Activated T-cell treated with anti-CD3 and anti-CD28 coated beads, Interleukin-2, amount 50 U/mL, for 4 hours (primary cell): ENCODE data around the gene EPB41L2. TPM values are rescaled to one million over a fixed set of nuclear protein-coding genes. Genes with fewer than 3 reads are reported as not detected.

Experiments used
- ATAC-seq, 2 donors: fragments of 200-7000 bp; cut with Tn5 transposase; one replicate each; pipeline ENCODE4 v1.10.0; 2021
- DNase-seq: peaks from one replicate; pipeline ENCODE4 v3.0.0-alpha.2; 2020
- H3K27me3 Mint-ChIP-seq: one replicate; pipeline ENCODE4 v1.8.0; 2021; ENCODE audit warnings: low read depth, mixed read lengths
- H3K36me3 Mint-ChIP-seq: one replicate; pipeline ENCODE4 v1.8.0; 2022; ENCODE audit warnings: mixed read lengths; ENCODE audit not compliant: insufficient read depth
- H3K4me1 Mint-ChIP-seq: one replicate; pipeline ENCODE4 v1.8.0; 2021; ENCODE audit warnings: low read depth, mixed read lengths
- H3K4me3 Mint-ChIP-seq: one replicate; pipeline ENCODE4 v1.8.0; 2021; ENCODE audit warnings: mild to moderate bottlenecking, moderate library complexity, mixed read lengths
- H3K9me3 Mint-ChIP-seq: one replicate; pipeline ENCODE4 v1.8.0; 2021; ENCODE audit warnings: mixed read lengths
- total RNA-seq, 3 donors: library from RNA; stranded (reverse); gene quantifications; one replicate each; pipeline ENCODE4 v1.2.1, GENCODE V29; 2021

EPB41L2 gene
- total RNA-seq, 3 donors from 2014 or later = 11.7 to 18.0 (median 15.3) TPM

DNA sequence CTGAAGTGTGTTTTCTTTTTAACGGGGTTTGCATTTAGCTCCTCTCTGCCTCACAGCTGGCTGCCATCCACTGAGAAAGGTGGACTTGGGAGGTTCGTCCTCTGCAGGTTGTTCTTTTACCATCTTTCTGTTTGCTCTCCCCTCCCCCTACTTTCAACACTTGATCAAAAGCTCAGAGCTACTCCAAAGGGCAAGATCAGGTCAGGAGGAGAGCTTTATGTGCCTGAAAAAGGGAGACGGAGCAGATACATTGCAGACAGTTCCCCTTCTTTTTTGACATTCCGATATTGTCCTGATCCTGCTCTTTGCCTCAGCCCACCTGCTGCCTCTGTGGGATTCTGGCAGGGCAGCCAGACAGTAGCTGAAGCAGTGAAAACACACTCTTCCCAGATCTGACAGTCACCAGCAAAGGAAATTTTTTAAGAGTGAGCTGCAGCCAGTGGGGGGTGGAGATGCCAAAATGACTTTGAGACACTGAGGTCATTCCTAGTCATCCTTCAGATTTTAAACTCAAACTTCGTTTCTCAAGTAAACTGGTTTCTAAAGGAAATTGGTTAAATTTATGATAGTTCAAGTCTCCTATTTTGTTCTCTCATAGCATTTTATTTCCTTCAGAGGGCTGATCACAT, 209.4 kb downstream of the EPB41L2 start:
- H3K4me3 Mint-ChIP-seq = no peak overlapping the region
- no peaks in the 10 kb centered on the region for H3K9me3 Mint-ChIP-seq
- ATAC-seq (no peak), DNase-seq (no peak)
- peaks cover 2% of the 10 kb centered on the region for H3K4me1 Mint-ChIP-seq
- H3K36me3 Mint-ChIP-seq = no peaks in the 10 kb centered on the region
- H3K27me3 Mint-ChIP-seq = no peaks in the 10 kb centered on the region

DNA sequence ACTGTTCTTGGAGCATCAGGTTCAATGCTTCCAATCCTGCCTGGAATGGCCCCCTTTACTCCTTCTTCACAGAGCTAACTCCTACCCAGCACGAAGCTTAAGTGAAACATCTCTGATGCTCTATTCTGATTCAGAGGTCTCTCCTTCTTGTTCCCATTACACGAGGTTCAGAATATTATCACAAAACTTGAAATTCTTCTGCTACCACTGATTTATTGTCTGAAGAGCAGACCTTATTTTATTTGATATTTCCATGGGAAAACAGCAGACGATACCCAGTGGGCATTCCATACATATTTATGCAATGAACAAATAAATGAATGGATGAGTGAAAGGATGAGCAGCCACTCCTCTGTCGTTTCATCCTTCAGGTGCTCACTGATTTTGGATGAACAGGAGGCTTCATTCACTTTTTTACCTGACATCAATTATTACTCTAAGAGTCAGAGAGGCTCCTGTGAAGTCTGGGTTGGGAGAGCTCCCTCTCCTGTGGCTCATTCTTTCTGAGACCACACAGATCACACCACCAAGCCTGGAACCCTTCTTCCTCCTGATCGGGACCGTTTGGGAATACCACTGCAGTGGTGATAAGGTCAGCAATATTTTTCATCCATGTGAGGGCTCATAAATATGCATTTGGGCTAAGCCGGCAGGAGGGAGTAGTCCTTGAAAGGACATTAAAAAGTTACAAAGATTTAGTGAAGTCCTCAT, 210.0 kb downstream of the EPB41L2 start:
- DNase-seq (no peak), ATAC-seq (no peak)
- no peaks in the 10 kb centered on the region for H3K27me3 Mint-ChIP-seq
- H3K4me1 Mint-ChIP-seq = peaks cover 4% of the 10 kb centered on the region
- no peak overlapping the region for H3K4me3 Mint-ChIP-seq
- no peaks in the 10 kb centered on the region for H3K9me3 Mint-ChIP-seq
- H3K36me3 Mint-ChIP-seq = no peaks in the 10 kb centered on the region

DNA sequence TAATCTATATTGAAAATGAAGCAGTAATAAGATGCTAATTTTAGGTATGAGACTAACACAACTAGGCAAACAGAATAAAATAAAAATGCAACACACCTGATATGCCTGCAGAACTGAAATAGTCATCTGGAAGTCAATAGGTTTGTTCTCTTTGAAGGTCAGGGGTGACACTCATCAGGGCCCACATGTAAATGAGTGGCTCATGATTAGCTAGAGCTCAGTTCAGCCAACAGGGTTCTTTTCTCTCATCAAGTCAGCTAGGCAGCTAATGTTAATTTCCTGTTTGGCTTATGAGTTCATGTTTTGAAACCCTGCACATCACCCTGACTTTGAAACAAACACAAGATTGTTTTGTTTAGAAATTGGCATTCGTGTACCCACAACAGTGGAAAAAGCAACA, 212.0 kb downstream of the EPB41L2 start:
- Mint-ChIP-seq H3K27me3 (no peaks in the 10 kb centered on the region), H3K4me3 (no peak overlapping the region), H3K36me3 (no peaks in the 10 kb centered on the region), H3K4me1 (peaks cover 4% of the 10 kb centered on the region), H3K9me3 (no peaks in the 10 kb centered on the region)
- no peak for ATAC-seq
- no peak for DNase-seq

DNA sequence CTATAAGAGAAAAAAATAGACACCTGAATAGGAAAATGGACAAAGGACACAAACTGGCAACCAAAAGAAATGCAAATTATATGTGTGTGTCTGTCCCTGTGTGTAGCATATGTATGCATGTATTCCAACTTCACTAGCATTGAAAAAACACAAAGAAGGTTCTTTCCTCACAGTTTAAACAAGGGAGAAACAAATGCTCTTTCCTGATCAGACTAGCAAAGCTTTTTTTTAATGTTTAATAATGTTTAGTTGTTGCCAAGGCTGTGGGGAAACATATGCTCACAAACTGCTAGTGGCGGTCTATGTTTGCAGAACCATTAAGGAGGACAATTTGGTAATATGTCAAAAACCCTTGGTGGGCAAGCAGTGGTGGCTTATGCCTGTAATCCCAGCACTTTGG, 213.5 kb downstream of the EPB41L2 start:
- DNase-seq (no peak), ATAC-seq (no peak)
- Mint-ChIP-seq H3K9me3 (no peaks in the 10 kb centered on the region), H3K36me3 (no peaks in the 10 kb centered on the region), H3K27me3 (no peaks in the 10 kb centered on the region), H3K4me3 (no peak overlapping the region), H3K4me1 (peaks cover 4% of the 10 kb centered on the region)

DNA sequence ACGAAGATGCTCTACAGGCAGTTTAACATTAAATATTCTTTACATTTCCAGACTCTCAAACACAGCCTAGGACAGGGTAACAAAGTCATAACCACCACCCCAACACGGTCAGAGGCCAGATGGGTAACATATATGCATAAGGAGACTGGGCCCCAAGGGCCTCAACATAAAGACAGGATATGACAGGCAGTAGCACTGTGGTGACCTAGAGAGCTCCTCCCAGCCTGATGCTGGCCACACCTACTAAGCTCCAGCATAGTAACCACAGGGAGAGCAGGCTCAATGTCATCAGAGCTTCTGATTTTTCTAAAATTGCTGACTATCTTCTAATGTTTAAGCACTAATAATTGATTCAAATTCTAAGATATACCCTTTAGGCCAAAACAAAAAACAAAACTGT, 214.1 kb downstream of the EPB41L2 start:
- Mint-ChIP-seq H3K4me3 (no peak overlapping the region), H3K36me3 (no peaks in the 10 kb centered on the region), H3K4me1 (peaks cover 4% of the 10 kb centered on the region), H3K9me3 (no peaks in the 10 kb centered on the region), H3K27me3 (no peaks in the 10 kb centered on the region)
- ATAC-seq = peak; percentile 54 to 70
- DNase-seq = no peak

DNA sequence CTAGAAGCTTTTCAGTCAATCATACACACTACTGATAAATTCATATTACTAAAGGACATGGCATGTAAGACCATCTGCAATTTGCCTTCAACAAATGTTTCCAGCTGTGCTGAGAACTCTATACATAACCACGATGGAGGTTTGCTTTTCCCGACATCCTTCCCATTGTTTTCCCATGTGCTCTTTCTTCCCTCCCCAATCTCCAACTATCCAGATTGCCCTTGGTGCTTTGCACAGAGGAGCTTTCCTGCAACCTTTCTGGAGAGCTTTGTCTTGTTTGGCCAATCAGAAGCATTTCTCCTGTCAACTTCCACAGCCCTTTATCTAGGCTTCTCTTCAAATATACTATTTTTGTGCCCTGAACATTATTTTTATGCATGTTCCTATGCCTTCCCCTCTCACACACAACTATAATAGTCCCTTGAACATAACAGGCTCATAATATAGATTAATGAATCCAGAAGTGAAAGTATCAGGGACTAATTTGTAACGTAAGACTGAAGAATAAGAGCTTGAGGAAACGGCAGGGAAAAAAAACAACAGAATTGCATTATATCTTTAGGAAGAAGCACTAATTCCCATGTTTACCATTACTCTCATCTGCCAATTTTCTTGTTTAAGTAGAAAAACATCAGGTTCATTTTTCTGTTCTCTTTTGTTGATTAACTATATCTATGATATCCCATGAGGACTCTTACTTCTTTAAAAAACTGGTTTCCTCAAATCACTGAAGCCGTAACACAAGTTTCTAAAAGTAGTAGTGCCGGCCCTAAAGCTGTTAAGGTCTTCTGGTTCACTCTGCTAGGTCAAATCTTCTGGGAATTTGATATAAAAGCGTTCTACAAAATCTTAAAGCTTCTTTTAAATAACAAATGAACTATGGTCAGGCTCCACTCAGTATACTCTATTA, 215.8 kb downstream of the EPB41L2 start:
- H3K27me3 Mint-ChIP-seq = no peaks in the 10 kb centered on the region
- peaks cover 4% of the 10 kb centered on the region for H3K4me1 Mint-ChIP-seq
- H3K36me3 Mint-ChIP-seq = no peaks in the 10 kb centered on the region
- DNase-seq = no peak
- ATAC-seq = no peak
- H3K9me3 Mint-ChIP-seq = no peaks in the 10 kb centered on the region
- no peak overlapping the region for H3K4me3 Mint-ChIP-seq

DNA sequence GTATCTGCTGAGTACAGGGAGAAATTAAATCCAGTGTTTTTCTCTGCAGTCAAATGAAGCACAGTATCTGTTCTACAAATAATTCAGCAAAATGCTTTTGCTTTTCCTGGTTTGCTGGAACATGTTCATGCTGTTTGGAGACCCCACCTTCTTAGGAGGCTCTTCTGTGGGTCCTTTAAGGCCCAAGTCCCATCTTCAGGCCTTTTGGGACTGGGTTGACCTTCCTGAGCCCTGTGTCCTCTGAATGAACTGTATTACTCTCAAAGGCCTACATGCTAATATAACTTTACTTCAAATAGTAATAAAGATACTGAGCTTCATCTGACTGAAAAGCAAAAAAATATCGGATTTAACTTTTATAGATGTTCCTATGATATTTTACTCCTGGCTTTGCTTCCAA, 216.5 kb downstream of the EPB41L2 start:
- Mint-ChIP-seq H3K9me3 (no peaks in the 10 kb centered on the region), H3K27me3 (no peaks in the 10 kb centered on the region), H3K36me3 (no peaks in the 10 kb centered on the region), H3K4me1 (peaks cover 4% of the 10 kb centered on the region), H3K4me3 (no peak overlapping the region)
- DNase-seq (no peak), ATAC-seq (no peak)

DNA sequence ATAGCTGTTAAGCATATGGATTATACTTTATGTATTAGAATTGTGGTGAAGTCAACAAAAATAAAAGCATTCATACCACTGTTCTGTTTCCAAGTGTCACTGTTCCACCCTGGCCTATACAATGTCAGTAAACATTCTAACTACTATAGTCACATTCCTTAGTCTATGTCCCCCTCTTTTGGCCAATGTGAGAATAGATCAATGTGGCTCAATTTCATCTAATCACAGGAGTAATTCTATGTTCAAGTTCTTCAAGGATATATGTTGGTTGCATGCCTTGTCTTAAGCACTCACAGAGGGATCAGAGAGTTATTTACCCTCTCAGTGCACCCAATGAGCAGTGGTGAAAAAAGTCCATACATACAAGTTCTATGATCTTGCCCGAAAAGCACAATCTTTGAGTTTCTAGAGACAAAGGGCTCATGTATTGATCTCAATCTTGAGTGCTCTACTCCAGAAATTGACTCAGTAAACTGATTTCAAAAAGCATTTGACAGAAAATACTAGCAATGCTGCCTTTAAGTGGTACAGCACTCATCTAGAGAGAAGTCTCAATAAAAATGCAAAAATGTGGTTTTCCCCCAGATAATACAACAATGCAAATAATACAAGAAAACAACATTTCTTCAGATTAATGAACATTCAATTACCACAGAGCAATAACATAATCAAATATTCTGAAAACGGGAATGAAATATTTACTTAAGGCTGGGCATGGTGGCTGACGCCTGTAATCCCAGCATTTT, 219.3 kb downstream of the EPB41L2 start:
- DNase-seq (no peak), ATAC-seq (peak; percentile 53 to 70)
- Mint-ChIP-seq H3K9me3 (no peaks in the 10 kb centered on the region), H3K27me3 (no peaks in the 10 kb centered on the region), H3K36me3 (no peaks in the 10 kb centered on the region), H3K4me3 (no peak overlapping the region), H3K4me1 (peaks cover 2% of the 10 kb centered on the region)

DNA sequence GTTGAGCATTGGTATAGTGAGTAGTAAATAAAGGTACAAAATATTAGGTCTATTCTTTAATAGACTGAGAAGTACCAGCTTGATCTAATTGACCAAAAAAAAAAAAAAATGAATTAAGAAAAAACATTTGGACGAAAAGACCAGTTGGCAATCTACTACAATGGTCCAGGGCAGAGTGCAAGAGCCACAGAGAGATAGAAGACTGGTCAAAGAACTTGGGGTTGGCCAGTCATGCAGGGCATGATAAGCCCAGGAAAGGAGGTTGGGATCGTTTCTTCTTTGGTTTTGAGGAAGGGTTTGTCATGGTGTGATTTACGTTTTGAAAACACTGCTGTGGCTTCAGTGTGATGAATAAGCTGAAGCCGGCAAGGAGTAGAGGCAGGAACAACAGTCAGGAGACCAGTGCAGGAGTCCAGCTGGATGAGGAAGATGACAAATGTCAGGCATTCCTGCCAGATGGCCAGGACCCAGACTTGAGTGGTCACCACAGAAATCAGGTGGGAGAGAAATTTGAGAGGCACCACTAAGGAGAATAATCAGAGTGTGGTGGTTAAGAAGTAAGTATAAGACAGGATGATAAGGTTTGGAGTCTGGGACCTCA, 221.8 kb downstream of the EPB41L2 start:
- ATAC-seq (no peak), DNase-seq (no peak)
- Mint-ChIP-seq H3K4me3 (no peak overlapping the region), H3K4me1 (no peaks in the 10 kb centered on the region), H3K36me3 (no peaks in the 10 kb centered on the region), H3K27me3 (no peaks in the 10 kb centered on the region), H3K9me3 (no peaks in the 10 kb centered on the region)

DNA sequence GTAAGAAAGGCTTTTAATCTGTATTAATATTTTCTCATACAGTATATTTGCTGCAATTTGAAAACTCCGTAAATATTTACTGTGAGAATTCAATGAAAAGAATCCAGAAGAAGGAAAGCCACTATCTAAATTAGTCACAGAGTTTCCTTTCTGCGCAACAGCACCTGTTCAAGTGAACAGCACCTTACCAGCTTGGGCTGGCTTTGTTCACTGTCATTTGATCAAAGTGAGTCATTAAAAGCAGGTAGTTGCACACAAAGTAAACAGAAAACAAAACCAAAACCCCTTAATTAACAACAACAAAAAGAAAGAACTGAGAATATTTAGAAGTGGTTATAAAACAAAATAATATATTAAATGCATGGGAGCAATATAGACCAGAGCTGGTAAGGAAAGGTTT, 223.0 kb downstream of the EPB41L2 start:
- H3K36me3 Mint-ChIP-seq = no peaks in the 10 kb centered on the region
- H3K4me3 Mint-ChIP-seq = no peak overlapping the region
- H3K9me3 Mint-ChIP-seq = no peaks in the 10 kb centered on the region
- H3K4me1 Mint-ChIP-seq = no peaks in the 10 kb centered on the region
- ATAC-seq (no peak), DNase-seq (no peak)
- no peaks in the 10 kb centered on the region for H3K27me3 Mint-ChIP-seq

DNA sequence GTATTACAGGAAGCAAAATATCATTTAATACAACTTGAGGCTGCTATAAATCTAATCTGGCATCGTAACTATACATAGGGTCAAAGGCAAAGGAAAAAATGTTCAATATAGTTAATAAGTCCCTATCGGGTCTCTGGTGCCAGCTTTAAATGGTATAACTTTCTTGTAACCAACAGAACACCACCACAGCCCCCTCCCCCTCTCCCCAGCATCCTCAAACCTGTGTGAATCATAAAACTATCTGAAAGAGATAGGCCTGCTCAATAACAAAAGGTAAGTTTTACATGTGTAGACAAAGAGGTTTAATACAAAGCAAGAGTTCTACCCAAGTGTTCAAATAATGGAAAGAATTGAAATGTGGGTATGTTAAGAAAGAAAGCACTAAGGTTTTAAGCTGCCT, 223.7 kb downstream of the EPB41L2 start:
- no peak for DNase-seq
- Mint-ChIP-seq H3K4me1 (no peaks in the 10 kb centered on the region), H3K27me3 (no peaks in the 10 kb centered on the region), H3K9me3 (no peaks in the 10 kb centered on the region), H3K4me3 (no peak overlapping the region), H3K36me3 (no peaks in the 10 kb centered on the region)
- ATAC-seq = no peak

DNA sequence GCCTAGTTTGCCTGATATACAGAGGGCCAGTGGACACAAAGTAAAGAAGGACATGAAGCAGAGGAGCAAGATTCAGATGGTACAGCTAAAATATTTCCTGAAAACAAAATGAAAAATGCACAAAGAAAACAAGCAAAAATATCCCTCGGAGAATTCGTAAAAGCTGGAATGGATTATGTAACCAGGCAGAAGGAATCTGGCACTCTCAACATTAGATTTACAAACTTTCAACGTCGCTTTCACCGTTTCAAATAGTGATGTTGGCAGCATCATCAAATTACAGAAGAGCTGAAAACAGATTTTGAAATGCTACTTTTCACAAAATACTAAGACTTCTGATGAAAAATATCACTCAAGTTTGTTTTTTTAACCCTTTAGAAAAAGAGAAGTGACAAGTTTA, 224.1 kb downstream of the EPB41L2 start:
- no peaks in the 10 kb centered on the region for H3K4me1 Mint-ChIP-seq
- H3K27me3 Mint-ChIP-seq = no peaks in the 10 kb centered on the region
- ATAC-seq = no peak
- H3K4me3 Mint-ChIP-seq = no peak overlapping the region
- DNase-seq = no peak
- H3K9me3 Mint-ChIP-seq = no peaks in the 10 kb centered on the region
- no peaks in the 10 kb centered on the region for H3K36me3 Mint-ChIP-seq

DNA sequence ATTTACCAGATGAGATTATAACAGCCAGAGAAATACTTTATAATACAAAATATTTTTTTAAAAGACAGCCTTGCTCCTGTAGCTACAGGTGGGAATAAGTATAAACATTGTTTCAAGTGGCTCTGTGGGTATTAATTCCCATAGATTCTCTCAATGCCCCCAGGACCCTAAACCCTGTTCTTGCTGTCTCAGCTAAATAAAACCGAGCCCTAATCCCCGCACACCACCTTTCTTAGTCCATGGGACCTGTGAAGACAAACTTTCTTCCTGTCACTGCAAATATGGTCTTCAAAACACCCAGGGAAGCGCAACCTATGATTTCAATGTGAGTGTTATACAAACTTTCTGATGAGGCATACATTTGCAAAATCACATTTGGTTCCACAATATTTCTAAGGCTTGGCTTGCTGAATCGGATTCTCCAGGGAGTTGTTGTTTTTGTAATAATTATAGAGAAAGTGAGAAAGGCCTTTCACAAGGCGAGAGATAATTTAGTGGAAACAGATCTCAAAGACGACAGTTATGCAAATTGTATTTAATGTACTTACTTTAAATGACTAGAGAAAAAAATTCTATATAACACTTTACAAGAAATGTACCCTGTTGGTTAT, 224.7 kb downstream of the EPB41L2 start:
- Mint-ChIP-seq H3K27me3 (no peaks in the 10 kb centered on the region), H3K4me1 (no peaks in the 10 kb centered on the region), H3K4me3 (no peak overlapping the region), H3K36me3 (no peaks in the 10 kb centered on the region), H3K9me3 (no peaks in the 10 kb centered on the region)
- no peak for DNase-seq
- no peak for ATAC-seq
